ENCODE data around the gene SP6.

SP6 gene

DNA sequence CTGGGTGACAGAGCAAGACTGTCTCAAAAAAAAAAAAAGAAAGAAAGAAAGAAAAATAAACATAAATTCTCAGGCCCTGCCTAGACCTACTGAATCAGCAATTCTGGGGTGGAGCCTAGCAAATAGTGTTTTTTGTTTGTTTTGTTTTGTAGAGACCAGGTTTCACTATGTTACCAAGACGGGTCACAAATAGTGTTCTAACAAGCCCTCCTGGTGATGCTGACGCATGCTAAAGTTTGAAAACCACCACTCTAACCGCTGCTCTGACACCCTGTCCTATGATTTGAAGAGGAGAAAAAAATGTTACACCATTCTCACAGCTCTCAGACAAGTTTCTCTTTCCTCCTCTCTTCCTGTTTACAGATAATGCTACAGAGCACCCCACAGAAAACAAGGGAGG lies 21.1 kb downstream of the SP6 start:
- FAIRE-seq (no peak), DNase-seq (ENCODE audit: insufficient read length) (no peak)
- TF ChIP-seq POLR2A (IDR thresholded peaks at IDR 0.05; ENCODE audit: low read depth, low read length) (no peak), POLR2AphosphoS5 (IDR thresholded peaks at IDR 0.05; ENCODE audit: low read depth, low read length) (no peak), TAF1 (IDR thresholded peaks at IDR 0.05; ENCODE audit: borderline replicate concordance, low read depth, low read length) (no peak)

DNA sequence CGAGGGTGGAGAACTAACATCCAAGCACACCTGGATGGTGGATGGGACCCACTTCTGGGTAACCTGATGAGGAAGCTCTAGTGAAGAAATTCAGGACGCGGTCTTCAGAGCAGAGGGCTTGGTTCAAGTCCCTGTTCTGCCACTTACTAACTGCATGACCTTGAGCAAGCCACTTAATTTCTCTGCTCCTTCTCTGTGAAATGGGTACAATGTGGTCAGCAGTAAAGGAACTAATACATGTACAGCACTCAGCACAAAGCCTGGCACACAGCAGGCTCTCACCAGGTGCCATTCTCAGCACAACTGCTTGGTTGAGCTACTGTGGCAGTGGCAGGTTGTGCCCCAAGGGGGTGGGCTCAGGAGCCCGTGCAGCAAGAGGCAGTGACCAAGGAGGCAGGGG lies 27.4 kb downstream of the SP6 start:
- TF ChIP-seq POLR2AphosphoS5 (IDR thresholded peaks at IDR 0.05; ENCODE audit: low read depth, low read length) (no peak), POLR2A (IDR thresholded peaks at IDR 0.05; ENCODE audit: low read depth, low read length) (no peak), TAF1 (IDR thresholded peaks at IDR 0.05; ENCODE audit: borderline replicate concordance, low read depth, low read length) (no peak)
- DNase-seq (ENCODE audit: insufficient read length), result no peak
- FAIRE-seq, result no peak

DNA sequence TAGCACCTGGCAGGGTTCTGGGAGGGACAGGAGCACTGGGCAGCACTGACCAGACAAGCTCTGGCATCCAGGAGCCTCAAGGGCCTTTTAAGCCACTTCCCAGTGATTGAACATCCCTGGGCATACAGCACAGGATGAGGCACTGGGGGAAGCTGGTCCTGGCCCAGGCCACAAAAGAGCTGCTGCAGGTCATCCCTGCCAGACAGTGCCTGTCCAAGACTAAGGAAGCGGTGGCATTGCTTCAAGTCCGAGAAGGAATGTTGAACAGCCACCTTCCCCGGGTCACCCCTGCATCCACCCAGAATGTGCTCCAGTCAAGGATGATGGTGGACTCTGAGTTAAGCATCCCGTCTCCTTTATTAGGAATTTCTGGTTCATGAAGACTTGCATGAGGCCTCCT lies 28.2 kb downstream of the SP6 start:
- TF ChIP-seq POLR2A (IDR thresholded peaks at IDR 0.05; ENCODE audit: low read depth, low read length) (no peak), POLR2AphosphoS5 (IDR thresholded peaks at IDR 0.05; ENCODE audit: low read depth, low read length) (no peak), TAF1 (IDR thresholded peaks at IDR 0.05; ENCODE audit: borderline replicate concordance, low read depth, low read length) (no peak)
- no peak for DNase-seq (ENCODE audit: insufficient read length)
- FAIRE-seq, result no peak

DNA sequence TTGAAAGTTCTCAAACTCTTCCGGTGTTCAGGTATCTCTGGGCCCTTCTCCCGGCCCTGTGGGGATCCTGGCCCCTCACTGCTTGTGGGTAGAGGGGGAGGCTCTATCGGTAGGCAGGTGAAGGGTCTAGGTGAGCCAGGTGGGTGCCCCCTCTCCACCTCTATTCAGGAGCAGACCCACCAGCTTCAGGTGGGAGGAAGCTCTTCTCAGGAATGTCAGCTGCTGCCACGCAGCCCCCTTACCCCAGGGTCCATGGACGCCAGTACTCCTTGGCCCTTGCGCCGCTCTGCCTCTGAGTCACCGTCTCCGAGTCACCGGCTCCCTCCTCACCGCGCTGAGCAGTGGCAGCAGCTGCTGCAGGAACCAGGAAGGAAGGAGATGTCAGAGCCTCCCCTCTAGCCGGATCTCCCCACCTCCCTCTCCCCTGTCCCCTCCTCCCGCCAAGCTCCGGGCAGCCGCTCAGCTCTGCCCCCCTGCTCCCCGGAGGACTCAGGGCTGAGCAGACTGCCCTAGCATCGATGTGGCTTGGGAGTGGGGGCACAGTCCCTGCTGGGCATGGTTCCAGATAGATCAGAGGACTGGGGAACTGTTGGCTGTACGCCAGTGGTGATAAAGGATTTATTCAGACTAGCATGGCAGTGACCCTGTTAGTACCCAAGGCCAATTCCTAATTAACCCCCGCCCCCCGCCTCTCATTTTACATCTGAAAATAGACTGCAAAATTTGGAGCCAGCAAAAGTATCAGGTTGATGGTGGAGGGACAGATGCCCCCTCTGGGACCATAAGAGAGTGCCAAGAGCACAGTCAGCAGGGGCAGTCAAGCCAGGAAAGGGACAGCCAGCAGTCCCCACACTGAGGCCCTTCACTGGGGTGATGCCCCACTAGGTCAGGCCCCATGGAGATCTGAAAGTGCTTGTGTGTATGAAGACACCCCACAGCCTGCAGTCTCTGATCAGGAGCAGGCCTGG lies 29.3 kb downstream of the SP6 start, which contains the start of gene OSBPL7:
OSBPL7 (minus strand) TSS at position 371 of the 968 bp plus-strand sequence. CDS start 1,516 bp downstream, outside the sequence.
- TF ChIP-seq TAF1 (IDR thresholded peaks at IDR 0.05; ENCODE audit: borderline replicate concordance, low read depth, low read length) (peak; percentile 43; the same call in 1 of the 2 replicates), POLR2A (IDR thresholded peaks at IDR 0.05; ENCODE audit: low read depth, low read length) (peak; percentile 81), POLR2AphosphoS5 (IDR thresholded peaks at IDR 0.05; ENCODE audit: low read depth, low read length) (peak; percentile 72)
- FAIRE-seq (peak; percentile 94), DNase-seq (ENCODE audit: insufficient read length) (peak; percentile 88)

DNA sequence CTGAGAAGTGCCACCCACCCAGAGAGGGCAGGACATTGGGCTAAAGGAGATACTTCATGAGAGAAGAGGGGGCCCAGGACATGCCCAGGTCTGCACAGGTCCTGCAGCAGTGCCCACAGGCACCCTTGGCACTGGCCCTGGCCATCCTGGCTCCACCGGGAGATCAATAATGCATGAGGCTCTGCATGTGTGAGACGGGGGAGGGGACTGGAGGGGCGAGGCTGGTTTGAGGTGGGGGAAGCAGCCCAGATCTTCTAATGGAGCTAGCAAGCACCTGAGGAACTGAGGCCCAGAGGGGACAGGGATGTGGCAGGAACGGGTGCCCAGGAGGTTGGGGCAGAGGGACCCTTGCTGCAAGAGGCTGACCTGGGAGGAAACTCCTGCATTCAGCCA lies 29.9 kb downstream of the SP6 start:
- FAIRE-seq (peak; percentile 53), DNase-seq (ENCODE audit: insufficient read length) (no peak)
- TF ChIP-seq POLR2AphosphoS5 (IDR thresholded peaks at IDR 0.05; ENCODE audit: low read depth, low read length) (no peak), POLR2A (IDR thresholded peaks at IDR 0.05; ENCODE audit: low read depth, low read length) (no peak), TAF1 (IDR thresholded peaks at IDR 0.05; ENCODE audit: borderline replicate concordance, low read depth, low read length) (no peak)

DNA sequence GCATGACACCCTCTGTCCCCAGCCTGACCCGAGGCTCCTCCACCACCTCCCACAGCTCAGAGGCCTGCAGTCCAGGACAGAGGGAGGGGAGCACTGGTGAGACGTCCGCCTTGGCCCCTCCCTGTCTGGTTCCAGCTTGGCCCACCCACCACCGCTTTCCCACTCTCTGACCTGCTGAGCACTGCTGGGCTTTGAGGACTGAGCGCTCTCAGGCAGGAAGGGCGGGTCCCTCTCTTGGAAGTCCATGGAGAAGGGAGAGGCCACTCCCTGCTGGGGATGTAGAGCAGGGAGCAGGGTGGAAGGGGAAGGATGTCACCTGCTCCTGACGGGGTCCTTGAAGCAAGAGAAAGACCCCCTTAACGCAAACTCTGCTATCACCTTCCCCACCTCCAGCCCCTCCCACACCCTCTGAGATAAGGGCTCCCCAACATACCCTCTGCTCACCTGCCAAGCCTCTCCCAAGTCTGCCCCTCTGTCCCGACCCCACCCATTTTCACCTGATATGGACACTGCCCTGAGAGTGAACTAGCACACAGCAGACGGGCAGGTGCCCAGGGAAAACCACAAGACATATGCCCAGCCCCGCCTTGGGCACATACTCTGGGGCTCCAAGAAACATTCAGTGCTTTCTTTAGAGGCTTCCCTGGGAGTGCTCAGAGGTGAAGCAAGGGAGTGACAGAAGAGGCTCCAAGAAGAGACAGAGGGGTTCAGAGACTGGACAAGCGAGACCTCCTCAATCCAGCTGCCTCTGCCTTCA lies 30.8 kb downstream of the SP6 start:
- TF ChIP-seq POLR2A (IDR thresholded peaks at IDR 0.05; ENCODE audit: low read depth, low read length) (no peak), POLR2AphosphoS5 (IDR thresholded peaks at IDR 0.05; ENCODE audit: low read depth, low read length) (no peak), TAF1 (IDR thresholded peaks at IDR 0.05; ENCODE audit: borderline replicate concordance, low read depth, low read length) (no peak)
- FAIRE-seq (no peak), DNase-seq (ENCODE audit: insufficient read length) (no peak)

DNA sequence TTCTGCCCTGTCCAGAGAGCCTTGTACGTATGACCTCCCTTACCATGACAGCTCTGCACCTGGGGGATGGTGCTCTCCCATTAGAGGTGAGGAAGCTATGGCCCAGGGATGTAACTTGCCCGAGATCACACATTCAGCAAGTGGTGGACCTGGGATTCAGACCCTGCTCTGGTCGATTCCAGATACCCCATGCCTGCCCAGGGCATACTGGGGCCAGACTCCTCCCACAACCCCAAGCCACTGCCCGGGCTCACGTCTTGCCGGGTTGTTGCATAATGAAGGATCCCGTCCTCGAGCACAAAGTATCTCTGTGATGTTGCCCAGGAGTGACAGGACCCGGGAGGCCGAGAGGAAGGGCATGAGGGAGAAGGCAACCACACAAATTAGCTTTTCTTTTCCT lies 31.5 kb downstream of the SP6 start:
- TF ChIP-seq POLR2AphosphoS5 (IDR thresholded peaks at IDR 0.05; ENCODE audit: low read depth, low read length), result no peak
- no peak for TF ChIP-seq TAF1 (IDR thresholded peaks at IDR 0.05; ENCODE audit: borderline replicate concordance, low read depth, low read length)
- no peak for TF ChIP-seq POLR2A (IDR thresholded peaks at IDR 0.05; ENCODE audit: low read depth, low read length)
- DNase-seq (ENCODE audit: insufficient read length), result no peak
- no peak for FAIRE-seq

DNA sequence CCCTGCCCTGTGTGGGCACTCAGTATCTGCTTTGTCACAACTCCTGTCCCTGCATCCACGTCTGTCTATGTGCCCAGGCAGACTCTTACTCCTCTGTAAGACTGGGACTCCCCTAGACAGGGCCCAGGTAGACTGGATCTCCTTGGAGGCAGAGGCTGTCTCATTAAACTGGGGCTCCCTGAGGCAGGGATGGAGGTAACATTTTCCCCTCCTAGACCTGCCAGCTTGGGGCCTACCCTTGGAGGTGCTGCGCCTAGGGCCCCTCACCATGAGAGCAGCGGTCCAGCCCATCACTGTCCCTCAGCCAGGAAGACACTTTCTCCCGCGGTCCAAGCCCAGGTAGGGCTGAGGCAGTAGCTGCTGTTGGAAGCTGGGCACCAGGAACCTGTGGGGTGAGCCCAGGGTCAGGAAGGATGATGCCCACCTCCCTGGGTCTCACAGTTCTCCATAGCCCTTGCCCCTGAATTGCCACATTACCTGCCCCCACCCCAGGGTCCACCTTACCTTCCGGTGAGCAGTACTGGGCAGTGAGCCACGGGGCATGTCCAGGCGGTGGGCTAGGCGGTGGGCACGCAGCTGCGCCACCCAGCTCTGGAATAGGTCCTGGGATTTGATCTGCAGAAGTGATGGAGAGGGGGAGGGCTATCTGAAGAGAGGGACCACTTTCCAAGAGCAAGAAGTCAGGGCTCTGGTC lies 32.8 kb downstream of the SP6 start:
- TF ChIP-seq POLR2A (IDR thresholded peaks at IDR 0.05; ENCODE audit: low read depth, low read length) (no peak), TAF1 (IDR thresholded peaks at IDR 0.05; ENCODE audit: borderline replicate concordance, low read depth, low read length) (no peak)
- DNase-seq (ENCODE audit: insufficient read length) (no peak), FAIRE-seq (no peak)

DNA sequence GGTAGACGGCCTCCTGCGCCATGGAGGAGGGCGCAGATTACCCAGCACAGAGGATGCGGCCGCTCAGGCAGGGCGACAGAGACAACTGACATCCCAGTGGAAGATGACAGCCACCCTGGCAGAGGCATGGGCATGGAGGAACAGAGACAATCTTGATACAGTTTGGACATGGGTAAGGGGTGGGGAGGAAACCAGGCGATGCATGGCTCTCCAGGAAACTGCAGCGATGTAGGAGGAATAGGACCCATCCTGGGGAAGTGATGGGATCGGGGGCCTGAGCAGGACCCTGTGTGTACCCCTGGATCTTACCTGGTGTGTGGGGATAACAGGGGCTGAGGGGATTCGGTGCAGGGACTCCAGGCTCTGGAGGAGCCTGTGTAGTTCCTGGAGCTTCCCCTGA lies 34.0 kb downstream of the SP6 start:
- FAIRE-seq, result no peak
- no peak for DNase-seq (ENCODE audit: insufficient read length)
- no peak for TF ChIP-seq TAF1 (IDR thresholded peaks at IDR 0.05; ENCODE audit: borderline replicate concordance, low read depth, low read length)
- no peak for TF ChIP-seq POLR2AphosphoS5 (IDR thresholded peaks at IDR 0.05; ENCODE audit: low read depth, low read length)
- no peak for TF ChIP-seq POLR2A (IDR thresholded peaks at IDR 0.05; ENCODE audit: low read depth, low read length)

DNA sequence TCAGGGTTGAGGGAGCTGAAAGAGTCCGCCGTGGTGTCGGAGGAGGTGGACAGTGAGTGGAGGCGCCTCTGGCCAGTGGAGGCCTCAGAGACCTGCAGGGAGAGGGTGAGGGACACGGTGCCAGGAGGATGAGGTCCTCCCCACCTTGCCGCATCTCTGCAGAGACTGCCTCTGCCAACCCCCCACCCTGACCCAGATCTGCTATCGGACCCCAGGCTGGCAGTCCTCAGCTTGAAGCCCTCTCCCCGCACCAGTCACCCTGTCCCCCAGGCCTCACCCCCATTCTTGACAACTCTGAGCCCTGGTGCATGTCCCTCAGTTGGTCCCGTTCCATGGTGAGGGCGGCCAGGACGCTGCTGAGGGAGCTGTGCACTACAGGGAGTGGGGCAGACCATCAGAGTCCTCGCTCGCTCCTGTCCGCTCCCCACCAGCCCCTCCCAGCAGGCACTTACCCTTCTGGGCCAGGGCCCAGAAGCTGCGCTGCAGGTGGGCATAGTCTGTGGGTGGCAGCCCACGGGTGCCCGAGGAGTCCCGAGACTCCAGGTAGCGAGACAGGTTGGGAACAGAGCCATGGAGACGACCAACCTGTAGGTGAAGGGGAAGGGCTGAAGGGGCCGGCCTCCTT lies 34.7 kb downstream of the SP6 start:
- DNase-seq (ENCODE audit: insufficient read length) (no peak), FAIRE-seq (no peak)
- TF ChIP-seq POLR2AphosphoS5 (IDR thresholded peaks at IDR 0.05; ENCODE audit: low read depth, low read length), result no peak
- no peak for TF ChIP-seq TAF1 (IDR thresholded peaks at IDR 0.05; ENCODE audit: borderline replicate concordance, low read depth, low read length)
- TF ChIP-seq POLR2A (IDR thresholded peaks at IDR 0.05; ENCODE audit: low read depth, low read length), result no peak

Measured in GM12892 (cell line).